Head of caudate nucleus (tissue), 42 donors: Measurements from ENCODE around the gene CENPC.

Source experiments
- DNase-seq, 42 donors: peaks; one replicate each; pipeline versions ENCODE4 v3.0.0 to v3.0.0-alpha.2; 2020 to 2021; ENCODE audit warnings: mixed read lengths in 7 of 42
- intact Hi-C: fragments of 100-400 bp; cut with DNase I; formaldehyde crosslinking; loops from one replicate; pipeline ENCODE4 v1.15.0; 2022

Gene CENPC

GRCh38 chr4:67438975-67439374 is 106.3 kb downstream of the CENPC start:
- intact Hi-C loops, result no loop called here
- DNase-seq, result no peak

DNA sequence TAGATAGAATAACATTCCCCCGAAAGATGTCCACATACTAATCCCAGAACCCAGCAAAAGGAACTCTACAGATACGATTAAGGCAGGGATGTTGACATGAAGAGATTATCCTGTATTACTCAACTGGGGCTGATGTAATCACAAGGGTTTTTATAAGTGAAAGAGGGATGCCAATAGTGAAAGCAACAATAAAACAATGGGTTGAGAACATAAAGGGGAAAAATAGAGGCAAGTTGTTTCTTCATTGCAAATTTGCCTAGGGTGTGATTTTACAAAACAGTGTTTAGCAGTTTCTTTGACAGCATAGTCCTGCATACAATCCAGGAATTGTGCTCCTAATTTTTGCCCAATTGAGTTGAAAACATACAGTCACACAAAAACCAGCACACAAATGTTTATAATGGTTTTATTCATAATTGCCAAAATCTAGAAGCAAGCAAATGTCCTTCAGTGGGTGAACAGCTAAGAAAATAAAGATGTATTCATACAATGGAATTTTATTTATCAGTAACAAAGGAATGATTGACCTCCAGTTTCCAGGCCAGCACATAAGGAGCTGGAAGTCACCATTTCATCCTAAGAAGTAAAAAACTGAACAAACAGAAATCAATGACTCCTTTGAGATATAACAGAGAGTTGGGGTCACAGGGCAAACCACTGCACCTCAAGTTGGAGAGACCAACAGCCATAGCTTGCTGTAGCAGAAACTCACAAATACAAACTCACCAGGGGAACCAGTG is 107.2 kb downstream of the CENPC start:
- intact Hi-C loops, result no loop called here
- DNase-seq, result peak in 1 of 42 donors; percentile 3

DNA sequence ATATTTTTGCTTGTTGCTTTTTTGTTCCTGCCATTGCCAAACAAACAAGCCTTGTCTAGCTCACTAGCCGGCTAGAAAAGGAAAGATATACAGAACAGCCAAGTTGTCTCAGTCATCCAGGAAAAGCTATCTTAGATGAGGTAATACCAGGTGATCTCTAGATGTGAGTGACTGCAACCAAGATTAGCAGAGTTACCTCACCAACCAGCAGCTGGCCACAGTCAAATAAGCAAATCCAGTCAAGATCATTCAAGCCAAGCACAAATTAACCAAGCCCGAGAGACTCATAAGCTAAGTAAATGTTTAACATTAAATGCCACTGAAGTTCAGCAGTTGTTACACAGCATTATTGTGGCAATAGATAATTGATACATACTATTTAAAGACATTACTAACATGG is 108.6 kb downstream of the CENPC start:
- intact Hi-C loops, result no loop called here

DNA sequence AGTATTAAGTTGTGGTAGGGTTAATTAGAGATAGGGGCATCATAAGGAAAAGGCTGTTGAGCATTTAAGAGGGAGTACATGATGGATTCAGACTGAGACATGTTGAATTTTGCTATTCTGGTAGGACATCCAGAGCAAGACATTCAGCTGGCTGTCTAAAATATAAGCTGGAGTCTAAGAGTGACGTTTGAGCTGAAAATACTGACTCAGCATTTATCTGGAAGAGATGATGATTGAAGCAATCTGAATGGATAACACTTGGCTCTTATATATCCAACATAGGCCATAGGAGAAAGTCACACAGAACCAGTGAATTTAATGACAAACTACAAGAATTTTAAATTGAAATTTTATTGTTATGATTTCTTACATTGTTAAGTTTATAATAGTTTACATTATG is 114.3 kb downstream of the CENPC start:
- intact Hi-C loops, result no loop called here

More for the DNA sequence above, 108.6 kb downstream of the CENPC start:
- DNase-seq, result no peak

GRCh38 chr4:67428819-67429218 is 116.5 kb downstream of the CENPC start:
- intact Hi-C loops, result no loop called here
- no peak for DNase-seq

More for the DNA sequence above, 114.3 kb downstream of the CENPC start:
- no peak for DNase-seq
